Kidney epithelial cell (primary cell): ENCODE measurements around the gene NUFIP1. TPM values are rescaled to one million over a fixed set of nuclear protein-coding genes. Genes with fewer than 3 reads are reported as not detected.
"Not testable (repeated sequence)": the region's sequence is repeated elsewhere in the genome, so short reads cannot be mapped to it uniquely, and the experiment has no call there.

Source experiments
- DNase-seq: peaks from one replicate; pipeline ENCODE4 v3.0.0-alpha.2; 2010; ENCODE audit warnings: low read depth
- H3K27me3 ChIP-seq: 2 replicates; pipeline ENCODE4 v1.6.0; 2011; ENCODE audit warnings: low read length; ENCODE audit not compliant: control insufficient read depth, insufficient read depth
- H3K36me3 ChIP-seq: 2 replicates; pipeline ENCODE4 v1.5.1; 2011; ENCODE audit warnings: low read length; ENCODE audit not compliant: control insufficient read depth, insufficient read depth
- H3K4me3 ChIP-seq: 2 replicates; pipeline ENCODE4 v1.5.1; 2011; ENCODE audit warnings: low read depth, mild to moderate bottlenecking, control low read depth, low read length
- total RNA-seq: library from RNA; depleted of rRNA; stranded (reverse); fragments of >200 nt; gene quantifications from 2 replicates; pipeline ENCODE4 v1.2.3, GENCODE V29; 2015
- TF ChIP-seq, protein P1 (sequence below): IDR thresholded peaks from 2 replicates; pipeline ENCODE4 v1.5.1; 2011; ENCODE audit warnings: mild to moderate bottlenecking, moderate library complexity, low read length, control low read depth, inconsistent platforms; ENCODE audit not compliant: insufficient read depth, poor library complexity, severe bottlenecking

The NUFIP1 gene
- total RNA-seq, 1 donor from 2014 or later, result 6.3 TPM

DNA sequence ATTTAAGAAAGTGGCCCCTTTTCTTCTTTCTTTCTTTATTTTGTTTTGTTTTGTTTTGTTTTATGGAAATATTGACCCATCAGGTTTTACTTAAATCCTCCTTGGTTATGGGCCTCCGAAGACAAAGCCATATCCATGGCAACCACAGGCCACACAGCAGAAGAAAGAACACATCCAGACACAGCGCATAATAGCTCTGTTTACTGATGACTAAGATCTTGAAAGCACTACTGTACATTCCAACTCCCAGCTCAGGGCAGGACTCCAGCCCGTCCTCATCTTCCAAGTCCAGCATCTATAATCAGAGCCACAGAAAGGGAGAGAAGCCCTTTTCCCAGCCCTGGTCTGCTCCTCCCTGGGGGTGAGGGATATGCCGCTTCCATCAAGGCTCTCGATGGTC is 84.3 kb downstream of the NUFIP1 start:
- Histone ChIP-seq H3K27me3 (no peaks in the 10 kb centered on the region), H3K4me3 (no peak overlapping the region), H3K36me3 (no peaks in the 10 kb centered on the region)
- DNase-seq, result peak; percentile 74
- TF ChIP-seq, protein P1, sequence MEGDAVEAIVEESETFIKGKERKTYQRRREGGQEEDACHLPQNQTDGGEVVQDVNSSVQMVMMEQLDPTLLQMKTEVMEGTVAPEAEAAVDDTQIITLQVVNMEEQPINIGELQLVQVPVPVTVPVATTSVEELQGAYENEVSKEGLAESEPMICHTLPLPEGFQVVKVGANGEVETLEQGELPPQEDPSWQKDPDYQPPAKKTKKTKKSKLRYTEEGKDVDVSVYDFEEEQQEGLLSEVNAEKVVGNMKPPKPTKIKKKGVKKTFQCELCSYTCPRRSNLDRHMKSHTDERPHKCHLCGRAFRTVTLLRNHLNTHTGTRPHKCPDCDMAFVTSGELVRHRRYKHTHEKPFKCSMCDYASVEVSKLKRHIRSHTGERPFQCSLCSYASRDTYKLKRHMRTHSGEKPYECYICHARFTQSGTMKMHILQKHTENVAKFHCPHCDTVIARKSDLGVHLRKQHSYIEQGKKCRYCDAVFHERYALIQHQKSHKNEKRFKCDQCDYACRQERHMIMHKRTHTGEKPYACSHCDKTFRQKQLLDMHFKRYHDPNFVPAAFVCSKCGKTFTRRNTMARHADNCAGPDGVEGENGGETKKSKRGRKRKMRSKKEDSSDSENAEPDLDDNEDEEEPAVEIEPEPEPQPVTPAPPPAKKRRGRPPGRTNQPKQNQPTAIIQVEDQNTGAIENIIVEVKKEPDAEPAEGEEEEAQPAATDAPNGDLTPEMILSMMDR, result no peak

DNA sequence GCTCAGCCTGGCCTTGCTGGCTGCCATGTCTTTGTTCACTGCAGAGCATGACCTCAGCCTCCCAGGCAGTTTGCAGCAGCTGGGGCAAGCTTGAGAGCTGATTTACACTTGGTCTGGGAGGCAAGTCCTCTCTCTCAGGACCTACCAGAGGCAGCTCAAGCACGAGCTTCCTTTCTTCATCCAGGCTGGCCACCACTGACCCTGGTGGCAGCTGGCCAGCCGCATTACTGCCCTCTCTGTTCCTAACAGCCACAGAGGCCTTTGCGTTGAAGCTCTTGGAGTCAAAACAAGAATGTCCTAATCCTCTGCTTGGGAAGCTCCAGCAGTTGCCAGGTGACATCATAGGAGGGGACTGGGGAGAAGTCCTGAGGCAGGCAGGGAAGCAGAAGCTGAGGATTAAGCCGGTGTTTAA is 85.7 kb downstream of the NUFIP1 start:
- H3K27me3 ChIP-seq, result no peaks in the 10 kb centered on the region
- no peak overlapping the region for H3K4me3 ChIP-seq
- TF ChIP-seq, protein P1, result no peak
- DNase-seq, result no peak
- H3K36me3 ChIP-seq, result no peaks in the 10 kb centered on the region

DNA sequence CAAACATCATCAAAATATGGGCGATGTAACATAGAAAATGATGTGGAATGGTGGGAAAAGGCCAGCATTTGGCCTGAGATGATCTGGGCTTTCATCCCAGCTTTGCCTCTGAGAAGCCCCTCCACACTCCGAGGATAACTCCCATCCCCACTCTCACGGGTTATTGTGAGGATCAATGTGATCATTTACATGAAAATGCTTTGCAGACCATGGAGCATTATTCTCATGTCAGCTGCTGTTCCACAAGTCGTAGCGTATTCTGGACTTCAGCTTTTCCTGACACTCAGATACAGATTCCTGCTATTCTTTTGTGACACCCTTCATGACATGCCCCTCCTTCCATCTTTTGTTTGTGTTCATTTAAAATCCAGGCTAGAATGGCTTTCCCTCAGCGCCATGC is 86.5 kb downstream of the NUFIP1 start:
- no peak for DNase-seq
- TF ChIP-seq, protein P1, result no peak
- no peaks in the 10 kb centered on the region for H3K27me3 ChIP-seq
- H3K36me3 ChIP-seq, result no peaks in the 10 kb centered on the region
- no peak overlapping the region for H3K4me3 ChIP-seq

DNA sequence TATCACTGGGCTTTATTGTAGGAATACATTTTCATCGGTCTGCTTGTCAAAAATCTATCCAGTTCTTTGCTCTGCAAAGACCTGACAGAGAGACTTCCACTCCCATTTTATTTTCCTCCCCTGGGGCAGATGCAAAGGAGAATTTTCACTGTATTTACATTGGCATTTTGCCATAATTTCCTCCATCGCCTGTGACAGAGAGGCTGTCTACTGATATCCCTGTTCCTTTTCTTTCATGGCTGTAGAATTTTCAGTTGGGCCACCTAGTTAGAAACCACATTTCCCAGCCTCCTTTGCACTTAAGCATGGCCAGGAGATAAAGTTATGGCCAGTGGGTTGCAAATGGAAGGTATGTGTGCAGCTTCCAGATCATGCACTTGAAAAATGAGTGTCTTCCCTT is 89.3 kb downstream of the NUFIP1 start:
- H3K4me3 ChIP-seq, result no peak overlapping the region
- no peaks in the 10 kb centered on the region for H3K27me3 ChIP-seq
- TF ChIP-seq, protein P1, result no peak
- H3K36me3 ChIP-seq, result no peaks in the 10 kb centered on the region
- DNase-seq, result no peak

DNA sequence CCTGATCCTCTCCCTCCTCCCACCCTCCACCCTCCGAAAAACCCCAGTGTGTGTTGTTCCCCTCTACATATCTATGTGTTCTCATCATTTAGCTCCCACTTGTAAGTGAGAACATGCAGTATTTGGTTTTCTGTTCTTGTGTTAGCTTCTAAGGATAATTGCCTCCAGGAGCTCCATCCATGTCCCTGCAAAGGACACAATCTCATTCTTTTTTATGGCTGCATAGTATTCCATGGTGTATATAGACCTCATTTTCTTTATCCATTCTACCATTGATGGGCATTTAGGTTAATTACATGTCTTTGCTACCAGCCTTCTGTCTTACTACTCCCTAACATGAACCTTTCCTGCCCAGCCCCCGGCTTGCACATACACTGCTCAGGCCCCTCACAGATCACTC is 91.0 kb downstream of the NUFIP1 start:
- not testable (repeated sequence) for H3K4me3 ChIP-seq, H3K27me3 ChIP-seq, DNase-seq, H3K36me3 ChIP-seq

DNA sequence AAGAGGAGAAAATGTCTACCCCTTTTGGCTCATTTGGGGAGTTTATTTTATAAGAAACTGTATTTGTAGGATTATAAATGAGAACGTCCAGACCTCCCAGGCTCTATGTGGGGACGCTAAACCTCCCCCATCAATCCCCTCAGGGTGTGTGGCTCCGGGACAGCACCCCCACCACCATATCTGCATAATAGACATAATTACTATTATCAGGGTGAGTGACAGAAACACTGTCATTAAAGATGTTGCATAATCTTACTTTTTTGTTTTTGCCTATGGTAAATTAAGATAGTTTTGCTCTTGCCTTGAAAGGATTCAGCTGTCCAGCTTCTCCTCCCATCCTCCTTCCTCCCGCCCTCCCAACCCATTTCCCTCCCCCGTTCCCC is 93.3 kb downstream of the NUFIP1 start:
- no peak for DNase-seq
- TF ChIP-seq, protein P1, result no peak
- no peaks in the 10 kb centered on the region for H3K27me3 ChIP-seq
- no peaks in the 10 kb centered on the region for H3K36me3 ChIP-seq
- no peak overlapping the region for H3K4me3 ChIP-seq
